ENCODE data around the gene LYRM4.

LYRM4 gene

DNA sequence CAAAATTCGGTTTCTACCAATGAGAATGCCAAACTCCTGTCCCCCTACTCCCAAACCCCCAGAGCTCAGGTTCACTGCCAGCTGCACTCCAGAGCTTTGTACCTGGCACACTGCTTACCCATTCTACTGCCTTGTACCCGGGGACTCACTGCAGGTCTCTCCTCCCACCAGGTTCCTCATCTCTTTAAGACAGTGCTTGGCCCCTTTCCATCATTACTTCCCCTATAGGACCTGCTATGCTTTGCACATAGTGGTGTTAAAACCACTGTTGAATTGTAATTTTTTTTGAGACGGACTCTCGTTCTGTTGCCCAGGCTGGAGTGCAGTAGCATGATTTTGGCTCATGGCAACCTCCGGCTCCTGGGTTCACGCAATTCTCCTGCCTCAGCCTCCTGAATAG, 25.9 kb downstream of the LYRM4 start:
- Histone ChIP-seq H3K27me3 (ENCODE audit: low read length) (no peaks in the 10 kb centered on the region), H3K4me3 (ENCODE audit: insufficient read depth, low read length, poor library complexity, severe bottlenecking) (no peak overlapping the region), H3K79me2 (ENCODE audit: insufficient read depth, low read length) (peaks cover 2% of the 10 kb centered on the region; the same call in 1 of the 2 replicates), H4K20me1 (ENCODE audit: low read depth, low read length) (no peaks in the 10 kb centered on the region), H3K9me2 (replicated peaks; ENCODE audit: insufficient read depth, low read length) (no peaks in the 10 kb centered on the region), H3K27ac (ENCODE audit: low read depth, low read length) (no peak overlapping the region), H3K9ac (ENCODE audit: low read length) (no peak overlapping the region), H3K4me2 (ENCODE audit: low read depth, low read length, poor library complexity, severe bottlenecking) (no peak overlapping the region), H3F3A (ENCODE audit: insufficient read depth) (no peaks in the 10 kb centered on the region), H3K36me3 (ENCODE audit: low read length) (no peaks in the 10 kb centered on the region), H3K9me3 (ENCODE audit: insufficient read depth, low read length) (no peaks in the 10 kb centered on the region), H2AFZ (ENCODE audit: low read depth, low read length, severe bottlenecking) (no peak overlapping the region)
- TF ChIP-seq, protein P1, sequence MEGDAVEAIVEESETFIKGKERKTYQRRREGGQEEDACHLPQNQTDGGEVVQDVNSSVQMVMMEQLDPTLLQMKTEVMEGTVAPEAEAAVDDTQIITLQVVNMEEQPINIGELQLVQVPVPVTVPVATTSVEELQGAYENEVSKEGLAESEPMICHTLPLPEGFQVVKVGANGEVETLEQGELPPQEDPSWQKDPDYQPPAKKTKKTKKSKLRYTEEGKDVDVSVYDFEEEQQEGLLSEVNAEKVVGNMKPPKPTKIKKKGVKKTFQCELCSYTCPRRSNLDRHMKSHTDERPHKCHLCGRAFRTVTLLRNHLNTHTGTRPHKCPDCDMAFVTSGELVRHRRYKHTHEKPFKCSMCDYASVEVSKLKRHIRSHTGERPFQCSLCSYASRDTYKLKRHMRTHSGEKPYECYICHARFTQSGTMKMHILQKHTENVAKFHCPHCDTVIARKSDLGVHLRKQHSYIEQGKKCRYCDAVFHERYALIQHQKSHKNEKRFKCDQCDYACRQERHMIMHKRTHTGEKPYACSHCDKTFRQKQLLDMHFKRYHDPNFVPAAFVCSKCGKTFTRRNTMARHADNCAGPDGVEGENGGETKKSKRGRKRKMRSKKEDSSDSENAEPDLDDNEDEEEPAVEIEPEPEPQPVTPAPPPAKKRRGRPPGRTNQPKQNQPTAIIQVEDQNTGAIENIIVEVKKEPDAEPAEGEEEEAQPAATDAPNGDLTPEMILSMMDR (IDR thresholded peaks at IDR 0.05; ENCODE audit: insufficient read depth, low read length, poor library complexity, severe bottlenecking), result no peak
- TF ChIP-seq EZH2phosphoT487 (conservative IDR thresholded peaks at IDR 0.05; ENCODE audit: low read length), result no peak

DNA sequence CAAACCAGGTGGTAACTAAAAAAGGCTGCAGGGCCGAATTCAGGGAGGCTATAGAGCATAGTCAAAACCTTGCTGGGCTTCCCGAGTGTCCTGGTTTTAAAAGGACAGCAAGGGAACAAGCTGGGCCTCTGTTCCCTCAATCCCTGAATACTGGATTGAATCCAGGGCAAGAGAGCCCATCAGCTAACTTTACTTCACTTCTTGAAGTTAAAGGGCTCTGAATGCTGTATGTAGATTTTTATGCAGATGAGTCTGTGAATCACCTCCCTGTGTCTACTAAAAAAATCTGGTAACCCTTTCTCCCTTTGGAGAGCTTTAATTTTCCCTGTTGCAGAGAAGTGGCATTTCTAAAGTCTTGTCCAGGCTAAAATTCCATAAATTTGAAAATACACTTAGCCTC, 29.5 kb downstream of the LYRM4 start:
- Histone ChIP-seq H3K4me2 (ENCODE audit: low read depth, low read length, poor library complexity, severe bottlenecking) (no peak overlapping the region), H3K9me3 (ENCODE audit: insufficient read depth, low read length) (no peaks in the 10 kb centered on the region)

DNA sequence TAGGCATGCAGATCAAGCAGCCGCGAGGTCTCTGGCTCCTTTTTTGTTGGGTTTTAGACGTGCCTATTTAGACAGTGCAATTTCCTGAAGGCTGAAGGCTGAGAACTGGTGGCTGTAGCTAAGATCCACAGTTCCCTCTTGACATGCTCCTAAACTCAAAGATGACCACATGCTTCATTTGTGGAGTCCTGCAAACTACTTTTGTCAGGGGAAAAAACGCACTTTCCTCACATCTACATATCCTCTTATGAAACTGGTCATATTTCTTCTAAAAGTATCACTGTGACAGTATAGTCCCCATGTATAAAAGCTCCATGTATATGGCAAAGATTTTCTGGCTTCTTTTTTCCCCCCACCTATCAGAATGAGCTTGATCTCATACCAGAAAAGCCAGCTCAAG, 30.7 kb downstream of the LYRM4 start:
- no peaks in the 10 kb centered on the region for H4K20me1 ChIP-seq (ENCODE audit: low read depth, low read length)
- no peak overlapping the region for H3K9ac ChIP-seq (ENCODE audit: low read length)
- no peak overlapping the region for H3K27ac ChIP-seq (ENCODE audit: low read depth, low read length)
- H3K27me3 ChIP-seq (ENCODE audit: low read length), result no peaks in the 10 kb centered on the region
- TF ChIP-seq, protein P1 (IDR thresholded peaks at IDR 0.05; ENCODE audit: insufficient read depth, low read length, poor library complexity, severe bottlenecking), result no peak
- TF ChIP-seq EZH2phosphoT487 (conservative IDR thresholded peaks at IDR 0.05; ENCODE audit: low read length), result no peak
- H2AFZ ChIP-seq (ENCODE audit: low read depth, low read length, severe bottlenecking), result no peak overlapping the region
- no peaks in the 10 kb centered on the region for H3K9me3 ChIP-seq (ENCODE audit: insufficient read depth, low read length)
- no peaks in the 10 kb centered on the region for H3K79me2 ChIP-seq (ENCODE audit: insufficient read depth, low read length)
- H3K4me2 ChIP-seq (ENCODE audit: low read depth, low read length, poor library complexity, severe bottlenecking), result no peak overlapping the region
- no peaks in the 10 kb centered on the region for H3K9me2 ChIP-seq (replicated peaks; ENCODE audit: insufficient read depth, low read length)
- no peak overlapping the region for H3K4me3 ChIP-seq (ENCODE audit: insufficient read depth, low read length, poor library complexity, severe bottlenecking)
- H3F3A ChIP-seq (ENCODE audit: insufficient read depth), result no peaks in the 10 kb centered on the region
- H3K36me3 ChIP-seq (ENCODE audit: low read length), result no peaks in the 10 kb centered on the region

More for the DNA sequence above, 29.5 kb downstream of the LYRM4 start:
- no peaks in the 10 kb centered on the region for H3F3A ChIP-seq (ENCODE audit: insufficient read depth)
- no peaks in the 10 kb centered on the region for H3K79me2 ChIP-seq (ENCODE audit: insufficient read depth, low read length)
- no peak overlapping the region for H3K9ac ChIP-seq (ENCODE audit: low read length)
- H3K36me3 ChIP-seq (ENCODE audit: low read length), result no peaks in the 10 kb centered on the region
- H3K27me3 ChIP-seq (ENCODE audit: low read length), result no peaks in the 10 kb centered on the region
- H3K27ac ChIP-seq (ENCODE audit: low read depth, low read length), result no peak overlapping the region
- H3K9me2 ChIP-seq (replicated peaks; ENCODE audit: insufficient read depth, low read length), result no peaks in the 10 kb centered on the region
- no peaks in the 10 kb centered on the region for H4K20me1 ChIP-seq (ENCODE audit: low read depth, low read length)
- no peak overlapping the region for H2AFZ ChIP-seq (ENCODE audit: low read depth, low read length, severe bottlenecking)
- no peak overlapping the region for H3K4me3 ChIP-seq (ENCODE audit: insufficient read depth, low read length, poor library complexity, severe bottlenecking)
- TF ChIP-seq, protein P1 (IDR thresholded peaks at IDR 0.05; ENCODE audit: insufficient read depth, low read length, poor library complexity, severe bottlenecking), result no peak
- TF ChIP-seq EZH2phosphoT487 (conservative IDR thresholded peaks at IDR 0.05; ENCODE audit: low read length), result no peak

All from SU-DHL-6 (cell line).